ENCODE data around the gene PCDHGB3.

GRCh38 chr5:141366016-141366896 is 3.8 kb upstream of the PCDHGB3 start:
- TF ChIP-seq EP300 (IDR thresholded peaks at IDR 0.05; ENCODE audit: borderline replicate concordance): no peak
- no peak for TF ChIP-seq NFIC (IDR thresholded peaks at IDR 0.05)
- TF ChIP-seq TEAD4 (IDR thresholded peaks at IDR 0.05): no peak
- no peak for TF ChIP-seq RAD21 (IDR thresholded peaks at IDR 0.05; ENCODE audit: low read depth)
- TF ChIP-seq REST (IDR thresholded peaks at IDR 0.05; ENCODE audit: low read depth): no peak
- no peak for TF ChIP-seq FOXM1 (IDR thresholded peaks at IDR 0.05; ENCODE audit: borderline replicate concordance, low read depth)
- no peak for TF ChIP-seq TAF1 (IDR thresholded peaks at IDR 0.05; ENCODE audit: low read depth)
- TF ChIP-seq CREB1 (IDR thresholded peaks at IDR 0.05; ENCODE audit: low read depth): no peak
- TF ChIP-seq YY1 (IDR thresholded peaks at IDR 0.05; ENCODE audit: low read depth): no peak
- TF ChIP-seq CEBPB (IDR thresholded peaks at IDR 0.05): no peak
- no peak for TF ChIP-seq MAX (IDR thresholded peaks at IDR 0.05)

Measured in Ishikawa (cell line).